HepG2 (cell line): ENCODE results near the gene CCDC157. TPM values are rescaled to one million over a fixed set of nuclear protein-coding genes. Genes with fewer than 3 reads are reported as not detected.

Source experiments
- ISX ChIP-seq: sonication (generic); formaldehyde crosslinking; conservative IDR thresholded peaks from 2 replicates; pipeline ENCODE4 v1.5.0; 2020; ENCODE audit warnings: missing genetic modification reagents
- KLF12 ChIP-seq: sonication (generic); formaldehyde crosslinking; IDR thresholded peaks from 2 replicates; pipeline ENCODE4 v1.4.0; 2020; ENCODE audit warnings: missing genetic modification reagents, borderline replicate concordance
- KLF9 ChIP-seq: IDR thresholded peaks from 2 replicates; pipeline ENCODE4 v1.6.1; 2016; ENCODE audit warnings: low read depth
- NFE2 ChIP-seq: sonication (generic); formaldehyde crosslinking; IDR thresholded peaks from 2 replicates; pipeline ENCODE4 v1.4.0; 2020; ENCODE audit warnings: missing genetic modification reagents
- NRL ChIP-seq: sonication (generic); formaldehyde crosslinking; IDR thresholded peaks from 2 replicates; pipeline ENCODE4 v1.5.0; 2020; ENCODE audit warnings: missing genetic modification reagents, mild to moderate bottlenecking, moderate library complexity, borderline replicate concordance
- PAWR ChIP-seq: sonication (generic); formaldehyde crosslinking; IDR thresholded peaks from 2 replicates; pipeline ENCODE4 v1.4.0; 2020; ENCODE audit warnings: missing genetic modification reagents, mild to moderate bottlenecking, borderline replicate concordance
- PHF8 ChIP-seq: sonication (generic); formaldehyde crosslinking; IDR thresholded peaks from 2 replicates; pipeline ENCODE4 v1.5.0; 2020; ENCODE audit warnings: missing genetic modification reagents
- POGZ ChIP-seq: sonication (generic); formaldehyde crosslinking; IDR thresholded peaks from 2 replicates; pipeline ENCODE4 v1.4.0; 2020; ENCODE audit warnings: mild to moderate bottlenecking, missing genetic modification reagents
- PTBP1 ChIP-seq: fragments of 200-400 bp; formaldehyde crosslinking; IDR thresholded peaks from 2 replicates; pipeline ENCODE4 v1.6.1; 2018; ENCODE audit warnings: low read length, low read depth; ENCODE audit not compliant: poor library complexity, severe bottlenecking
- RCOR2 ChIP-seq: IDR thresholded peaks from 2 replicates; pipeline ENCODE4 v1.6.1; 2016; ENCODE audit warnings: missing biosample characterization, missing genetic modification reagents
- TCF7 ChIP-seq: sonication (generic); IDR thresholded peaks from 2 replicates; pipeline ENCODE4 v1.6.1; 2016; ENCODE audit warnings: antibody characterized with exemption, low read depth
- ZFP90 ChIP-seq: sonication (generic); formaldehyde crosslinking; IDR thresholded peaks from 2 replicates; pipeline ENCODE4 v1.8.0; 2022; ENCODE audit warnings: missing genetic modification reagents, mild to moderate bottlenecking, inconsistent platforms, borderline replicate concordance
- ZNF383 ChIP-seq: sonication (generic); formaldehyde crosslinking; IDR thresholded peaks from 2 replicates; pipeline ENCODE4 v1.4.0; 2020; ENCODE audit warnings: missing genetic modification reagents, mild to moderate bottlenecking, borderline replicate concordance
- ZNF496 ChIP-seq: sonication (generic); formaldehyde crosslinking; IDR thresholded peaks from 2 replicates; pipeline ENCODE4 v1.8.1; 2023; ENCODE audit warnings: mild to moderate bottlenecking, moderate library complexity, missing genetic modification reagents; ENCODE audit not compliant: insufficient replicate concordance
- polyA plus RNA-seq, 8 experiments: library from polyadenylated mRNA; depleted of rRNA in 3 of 8; stranded (reverse) in 7 of 8; unstranded in 1 of 8; fragments of >200 nt; fragmentation: Illumina TruSeq in 4 of 8; extraction: Trizol in 4 of 8; gene quantifications; 2 replicates each; pipeline versions ENCODE4 v1.2.1 to v1.2.3, GENCODE V29; 2011 to 2016; ENCODE audit warnings: low read depth in 4 of 8, missing spikeins in 1 of 8, mixed read lengths in 1 of 8; ENCODE audit not compliant: insufficient read depth in 1 of 8
- total RNA-seq, 5 experiments: library from RNA; depleted of rRNA; stranded (reverse); fragments of >200 nt; fragmentation: Illumina TruSeq; extraction: Trizol; gene quantifications; 2 replicates each; pipeline ENCODE4 v1.2.3, GENCODE V29; 2016; ENCODE audit warnings: low read depth in 1 of 5
- TF ChIP-seq, protein P1 (sequence below): sonication (generic); formaldehyde crosslinking; IDR thresholded peaks from 2 replicates; pipeline ENCODE4 v1.4.0; 2020; ENCODE audit warnings: missing genetic modification reagents
- TF ChIP-seq, protein P2 (sequence below): IDR thresholded peaks from 2 replicates; pipeline ENCODE4 v1.4.0; 2020; ENCODE audit warnings: mild to moderate bottlenecking, missing genetic modification reagents
- TF ChIP-seq, protein P3 (sequence below): conservative IDR thresholded peaks from 2 replicates; pipeline ENCODE4 v1.6.1; 2018; ENCODE audit warnings: missing genetic modification reagents
- TF ChIP-seq, protein P4 (sequence below): sonication (generic); formaldehyde crosslinking; IDR thresholded peaks from 2 replicates; pipeline ENCODE4 v1.4.0; 2020; ENCODE audit warnings: missing genetic modification reagents, mild to moderate bottlenecking, borderline replicate concordance
- TF ChIP-seq, protein P5 (sequence below): sonication (generic); formaldehyde crosslinking; IDR thresholded peaks from 2 replicates; pipeline ENCODE4 v1.4.0; 2020; ENCODE audit warnings: mild to moderate bottlenecking, missing genetic modification reagents
- TF ChIP-seq, protein P6 (sequence below): sonication (generic); formaldehyde crosslinking; conservative IDR thresholded peaks from 2 replicates; pipeline ENCODE4 v1.4.0; 2020; ENCODE audit warnings: missing genetic modification reagents

CCDC157 gene
- total and polyA plus RNA-seq, 2 of the 13 experiments (the other 11 are each of a cell fraction or from before 2014, with no cell fraction given) = 1.4 to 1.6 TPM

DNA sequence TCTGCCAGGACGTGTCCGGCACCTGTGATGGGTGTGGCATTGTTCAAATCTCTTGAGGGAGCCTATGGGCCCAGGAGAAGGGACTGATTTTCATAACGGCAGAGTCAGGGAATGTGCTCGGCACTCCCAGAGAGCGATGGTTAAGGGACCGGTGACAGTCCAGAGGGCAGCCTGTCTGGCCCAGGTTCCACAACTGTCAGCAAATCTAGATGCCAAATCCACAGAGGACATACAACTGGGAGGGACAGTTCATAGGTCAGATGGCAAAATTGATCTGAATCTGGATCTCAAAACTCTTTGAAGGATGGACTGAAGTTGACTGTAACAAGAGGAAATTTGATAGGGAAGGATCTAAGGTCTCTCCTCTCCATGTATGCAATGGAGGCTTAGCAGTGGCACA lies 47.5 kb downstream of the CCDC157 start (continued):
- TF ChIP-seq PAWR (no peak), RCOR2 (CRISPR knock-in tag) (peak; percentile 45; the same call in 1 of the 2 replicates), POGZ (CRISPR knock-in tag) (no peak; the same call in 1 of the 2 replicates), PTBP1 (no peak), ZNF383 (CRISPR knock-in tag) (no peak), KLF12 (CRISPR knock-in tag) (no peak), ISX (no peak), ZNF496 (CRISPR knock-in tag) (no peak), ZFP90 (CRISPR knock-in tag) (no peak), KLF9 (CRISPR knock-in tag) (no peak), TCF7 (0 out of 2 replicates have a peak, but pooled peaks have one; percentile 19), PHF8 (CRISPR knock-in tag) (no peak), NRL (CRISPR knock-in tag) (no peak), NFE2 (CRISPR knock-in tag) (no peak)
- TF ChIP-seq, protein P1, sequence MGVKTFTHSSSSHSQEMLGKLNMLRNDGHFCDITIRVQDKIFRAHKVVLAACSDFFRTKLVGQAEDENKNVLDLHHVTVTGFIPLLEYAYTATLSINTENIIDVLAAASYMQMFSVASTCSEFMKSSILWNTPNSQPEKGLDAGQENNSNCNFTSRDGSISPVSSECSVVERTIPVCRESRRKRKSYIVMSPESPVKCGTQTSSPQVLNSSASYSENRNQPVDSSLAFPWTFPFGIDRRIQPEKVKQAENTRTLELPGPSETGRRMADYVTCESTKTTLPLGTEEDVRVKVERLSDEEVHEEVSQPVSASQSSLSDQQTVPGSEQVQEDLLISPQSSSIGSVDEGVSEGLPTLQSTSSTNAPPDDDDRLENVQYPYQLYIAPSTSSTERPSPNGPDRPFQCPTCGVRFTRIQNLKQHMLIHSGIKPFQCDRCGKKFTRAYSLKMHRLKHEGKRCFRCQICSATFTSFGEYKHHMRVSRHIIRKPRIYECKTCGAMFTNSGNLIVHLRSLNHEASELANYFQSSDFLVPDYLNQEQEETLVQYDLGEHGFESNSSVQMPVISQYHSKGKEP (CRISPR knock-in tag) = no peak
- TF ChIP-seq, protein P2, sequence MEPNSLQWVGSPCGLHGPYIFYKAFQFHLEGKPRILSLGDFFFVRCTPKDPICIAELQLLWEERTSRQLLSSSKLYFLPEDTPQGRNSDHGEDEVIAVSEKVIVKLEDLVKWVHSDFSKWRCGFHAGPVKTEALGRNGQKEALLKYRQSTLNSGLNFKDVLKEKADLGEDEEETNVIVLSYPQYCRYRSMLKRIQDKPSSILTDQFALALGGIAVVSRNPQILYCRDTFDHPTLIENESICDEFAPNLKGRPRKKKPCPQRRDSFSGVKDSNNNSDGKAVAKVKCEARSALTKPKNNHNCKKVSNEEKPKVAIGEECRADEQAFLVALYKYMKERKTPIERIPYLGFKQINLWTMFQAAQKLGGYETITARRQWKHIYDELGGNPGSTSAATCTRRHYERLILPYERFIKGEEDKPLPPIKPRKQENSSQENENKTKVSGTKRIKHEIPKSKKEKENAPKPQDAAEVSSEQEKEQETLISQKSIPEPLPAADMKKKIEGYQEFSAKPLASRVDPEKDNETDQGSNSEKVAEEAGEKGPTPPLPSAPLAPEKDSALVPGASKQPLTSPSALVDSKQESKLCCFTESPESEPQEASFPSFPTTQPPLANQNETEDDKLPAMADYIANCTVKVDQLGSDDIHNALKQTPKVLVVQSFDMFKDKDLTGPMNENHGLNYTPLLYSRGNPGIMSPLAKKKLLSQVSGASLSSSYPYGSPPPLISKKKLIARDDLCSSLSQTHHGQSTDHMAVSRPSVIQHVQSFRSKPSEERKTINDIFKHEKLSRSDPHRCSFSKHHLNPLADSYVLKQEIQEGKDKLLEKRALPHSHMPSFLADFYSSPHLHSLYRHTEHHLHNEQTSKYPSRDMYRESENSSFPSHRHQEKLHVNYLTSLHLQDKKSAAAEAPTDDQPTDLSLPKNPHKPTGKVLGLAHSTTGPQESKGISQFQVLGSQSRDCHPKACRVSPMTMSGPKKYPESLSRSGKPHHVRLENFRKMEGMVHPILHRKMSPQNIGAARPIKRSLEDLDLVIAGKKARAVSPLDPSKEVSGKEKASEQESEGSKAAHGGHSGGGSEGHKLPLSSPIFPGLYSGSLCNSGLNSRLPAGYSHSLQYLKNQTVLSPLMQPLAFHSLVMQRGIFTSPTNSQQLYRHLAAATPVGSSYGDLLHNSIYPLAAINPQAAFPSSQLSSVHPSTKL = peak; percentile 29; the same call in 1 of the 2 replicates
- TF ChIP-seq, protein P3, sequence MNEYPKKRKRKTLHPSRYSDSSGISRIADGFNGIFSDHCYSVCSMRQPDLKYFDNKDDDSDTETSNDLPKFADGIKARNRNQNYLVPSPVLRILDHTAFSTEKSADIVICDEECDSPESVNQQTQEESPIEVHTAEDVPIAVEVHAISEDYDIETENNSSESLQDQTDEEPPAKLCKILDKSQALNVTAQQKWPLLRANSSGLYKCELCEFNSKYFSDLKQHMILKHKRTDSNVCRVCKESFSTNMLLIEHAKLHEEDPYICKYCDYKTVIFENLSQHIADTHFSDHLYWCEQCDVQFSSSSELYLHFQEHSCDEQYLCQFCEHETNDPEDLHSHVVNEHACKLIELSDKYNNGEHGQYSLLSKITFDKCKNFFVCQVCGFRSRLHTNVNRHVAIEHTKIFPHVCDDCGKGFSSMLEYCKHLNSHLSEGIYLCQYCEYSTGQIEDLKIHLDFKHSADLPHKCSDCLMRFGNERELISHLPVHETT (CRISPR knock-in tag) = no peak
- TF ChIP-seq, protein P4, sequence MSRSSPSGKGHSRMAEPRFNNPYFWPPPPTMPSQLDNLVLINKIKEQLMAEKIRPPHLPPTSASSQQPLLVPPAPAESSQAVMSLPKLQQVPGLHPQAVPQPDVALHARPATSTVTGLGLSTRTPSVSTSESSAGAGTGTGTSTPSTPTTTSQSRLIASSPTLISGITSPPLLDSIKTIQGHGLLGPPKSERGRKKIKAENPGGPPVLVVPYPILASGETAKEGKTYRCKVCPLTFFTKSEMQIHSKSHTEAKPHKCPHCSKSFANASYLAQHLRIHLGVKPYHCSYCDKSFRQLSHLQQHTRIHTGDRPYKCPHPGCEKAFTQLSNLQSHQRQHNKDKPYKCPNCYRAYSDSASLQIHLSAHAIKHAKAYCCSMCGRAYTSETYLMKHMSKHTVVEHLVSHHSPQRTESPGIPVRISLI (CRISPR knock-in tag) = no peak
- TF ChIP-seq, protein P5, sequence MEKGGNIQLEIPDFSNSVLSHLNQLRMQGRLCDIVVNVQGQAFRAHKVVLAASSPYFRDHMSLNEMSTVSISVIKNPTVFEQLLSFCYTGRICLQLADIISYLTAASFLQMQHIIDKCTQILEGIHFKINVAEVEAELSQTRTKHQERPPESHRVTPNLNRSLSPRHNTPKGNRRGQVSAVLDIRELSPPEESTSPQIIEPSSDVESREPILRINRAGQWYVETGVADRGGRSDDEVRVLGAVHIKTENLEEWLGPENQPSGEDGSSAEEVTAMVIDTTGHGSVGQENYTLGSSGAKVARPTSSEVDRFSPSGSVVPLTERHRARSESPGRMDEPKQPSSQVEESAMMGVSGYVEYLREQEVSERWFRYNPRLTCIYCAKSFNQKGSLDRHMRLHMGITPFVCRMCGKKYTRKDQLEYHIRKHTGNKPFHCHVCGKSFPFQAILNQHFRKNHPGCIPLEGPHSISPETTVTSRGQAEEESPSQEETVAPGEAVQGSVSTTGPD = peak; percentile 59; the same call in 1 of the 2 replicates
- TF ChIP-seq, protein P6, sequence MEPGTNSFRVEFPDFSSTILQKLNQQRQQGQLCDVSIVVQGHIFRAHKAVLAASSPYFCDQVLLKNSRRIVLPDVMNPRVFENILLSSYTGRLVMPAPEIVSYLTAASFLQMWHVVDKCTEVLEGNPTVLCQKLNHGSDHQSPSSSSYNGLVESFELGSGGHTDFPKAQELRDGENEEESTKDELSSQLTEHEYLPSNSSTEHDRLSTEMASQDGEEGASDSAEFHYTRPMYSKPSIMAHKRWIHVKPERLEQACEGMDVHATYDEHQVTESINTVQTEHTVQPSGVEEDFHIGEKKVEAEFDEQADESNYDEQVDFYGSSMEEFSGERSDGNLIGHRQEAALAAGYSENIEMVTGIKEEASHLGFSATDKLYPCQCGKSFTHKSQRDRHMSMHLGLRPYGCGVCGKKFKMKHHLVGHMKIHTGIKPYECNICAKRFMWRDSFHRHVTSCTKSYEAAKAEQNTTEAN (CRISPR knock-in tag) = no peak
